H1 (cell line): Measurements from ENCODE around the gene TRIM68. TPM values are rescaled to one million over a fixed set of nuclear protein-coding genes. Genes with fewer than 3 reads are reported as not detected.

Experiments used
- CTCF ChIA-PET: fragments of 300-600 bp; sonication (Branson Sonifier 250); formaldehyde crosslinking; loops from one replicate; lab custom pipeline; 2021; ENCODE audit not compliant: partially characterized antibody; lab: Charles Lee
- POLR2A ChIA-PET: fragments of 300-600 bp; sonication (Branson Sonifier 250); formaldehyde crosslinking; loops from one replicate; lab custom pipeline; 2021; ENCODE audit warnings: inconsistent platforms; ENCODE audit not compliant: partially characterized antibody; lab: Charles Lee
- DNase-seq, 2 experiments: peaks; one replicate each; pipeline versions ENCODE4 v3.0.0 to v3.0.0-alpha.2; 2010 to 2022; ENCODE audit warnings: low spot score in 2 of 2, low read depth in 1 of 2, mixed read lengths in 1 of 2
- FAIRE-seq: peaks from 2 replicates; lab custom pipeline; 2011; peaks lifted over from hg19 to GRCh38; lab: Jason Lieb, UNC
- H2AFZ ChIP-seq: 2 replicates; pipeline ENCODE4 v1.8.1; 2012; ENCODE audit warnings: low read length, inconsistent platforms
- H2AK5ac ChIP-seq: 2 replicates; pipeline ENCODE4 v1.6.1; 2013; ENCODE audit warnings: low read depth, low read length
- H2BK120ac ChIP-seq: replicated peaks from 2 replicates; pipeline ENCODE3; 2013; ENCODE audit warnings: low read depth, low read length, inconsistent platforms
- H2BK12ac ChIP-seq: 2 replicates; pipeline ENCODE4 v1.6.1; 2013; ENCODE audit warnings: low read depth, low read length
- H2BK15ac ChIP-seq: 2 replicates; pipeline ENCODE4 v1.6.1; 2013; ENCODE audit warnings: low read length
- H2BK20ac ChIP-seq: 2 replicates; pipeline ENCODE4 v1.6.1; 2013; ENCODE audit warnings: low read length
- H2BK5ac ChIP-seq: 2 replicates; pipeline ENCODE4 v1.6.1; 2013; ENCODE audit warnings: low read depth, low read length
- H3K14ac ChIP-seq: 2 replicates; pipeline ENCODE4 v1.6.1; 2013; ENCODE audit warnings: inconsistent platforms; ENCODE audit not compliant: insufficient read length
- H3K18ac ChIP-seq: 2 replicates; pipeline ENCODE4 v1.6.1; 2013; ENCODE audit warnings: low read length; ENCODE audit errors: extremely low read depth
- H3K23ac ChIP-seq: 2 replicates; pipeline ENCODE4 v1.6.1; 2013; ENCODE audit warnings: inconsistent platforms; ENCODE audit not compliant: insufficient read length
- H3K23me2 ChIP-seq: 2 replicates; pipeline ENCODE4 v1.6.1; 2013; ENCODE audit warnings: low read depth, low read length
- H3K27ac ChIP-seq: 2 replicates; pipeline ENCODE4 v1.6.1; 2011; ENCODE audit warnings: low read depth, low read length, inconsistent platforms
- H3K27me3 ChIP-seq, 4 experiments: replicated peaks in 1 of 4; 1 replicate in 1 of 4; 2 replicates in 3 of 4; pipeline versions ENCODE4 v1.6.1 to v1.8.1; 2011 to 2013; ENCODE audit warnings: low read length in 3 of 4, mild to moderate bottlenecking in 3 of 4, inconsistent platforms in 2 of 4, mixed read lengths in 2 of 4, moderate library complexity in 1 of 4; ENCODE audit not compliant: control insufficient read depth in 3 of 4, insufficient read depth in 3 of 4; ENCODE audit errors: extremely low read depth in 1 of 4
- H3K36me3 ChIP-seq, 4 experiments: 2 replicates each; pipeline versions ENCODE4 v1.6.1 to v1.8.1; 2011 to 2013; ENCODE audit warnings: mild to moderate bottlenecking in 4 of 4, low read length in 3 of 4, moderate library complexity in 2 of 4, control low read depth in 1 of 4, inconsistent platforms in 1 of 4; ENCODE audit not compliant: insufficient read depth in 4 of 4, control insufficient read depth in 2 of 4
- H3K4ac ChIP-seq: replicated peaks from 2 replicates; pipeline ENCODE3; 2013; ENCODE audit warnings: low read length, low read depth, mixed read lengths, inconsistent platforms; ENCODE audit not compliant: insufficient read length
- H3K4me1 ChIP-seq, 4 experiments: replicated peaks in 1 of 4; 1 replicate in 1 of 4; 2 replicates in 3 of 4; pipeline versions ENCODE4 v1.6.1 to v1.8.1; 2011 to 2013; ENCODE audit warnings: low read length in 3 of 4, inconsistent platforms in 2 of 4, mixed read lengths in 1 of 4; ENCODE audit not compliant: insufficient read depth in 4 of 4, control insufficient read depth in 3 of 4
- H3K4me2 ChIP-seq, 2 experiments: 2 replicates each; pipeline versions ENCODE4 v1.6.1 to v1.8.1; 2011 to 2013; ENCODE audit warnings: low read depth in 2 of 2, low read length in 2 of 2, control low read depth in 1 of 2, inconsistent platforms in 1 of 2, mild to moderate bottlenecking in 1 of 2; ENCODE audit not compliant: insufficient read depth in 1 of 2
- H3K4me3 ChIP-seq, 4 experiments: fragments of 200-600, 300-600 bp in 1 of 4; sonication (generic), shearing (Covaris generic), sonication (Bioruptor Twin) in 1 of 4; 2 replicates each; pipeline versions ENCODE4 v1.5.1 to v1.8.1; 2011 to 2016; ENCODE audit warnings: low read length in 4 of 4, low read depth in 3 of 4, control low read depth in 2 of 4, inconsistent platforms in 2 of 4, mild to moderate bottlenecking in 2 of 4, mixed read lengths in 1 of 4, moderate library complexity in 1 of 4; ENCODE audit not compliant: insufficient read depth in 2 of 4; ENCODE audit errors: extremely low read depth in 1 of 4
- H3K56ac ChIP-seq: replicated peaks from 2 replicates; pipeline ENCODE3; 2013; ENCODE audit warnings: low read depth, mild to moderate bottlenecking, mixed read lengths, low read length, inconsistent platforms; ENCODE audit not compliant: insufficient read length
- H3K79me1 ChIP-seq: 2 replicates; pipeline ENCODE4 v1.6.1; 2013; ENCODE audit warnings: low read depth, low read length, control low read depth
- H3K79me2 ChIP-seq, 2 experiments: 2 replicates each; pipeline versions ENCODE4 v1.6.1 to v1.8.1; 2012 to 2013; ENCODE audit warnings: low read length in 2 of 2, mild to moderate bottlenecking in 2 of 2, inconsistent platforms in 1 of 2; ENCODE audit not compliant: insufficient read depth in 2 of 2, control insufficient read depth in 1 of 2
- H3K9ac ChIP-seq, 4 experiments: replicated peaks in 1 of 4; 1 replicate in 1 of 4; 2 replicates in 3 of 4; pipeline versions ENCODE4 v1.6.1 to v1.8.1; 2011 to 2013; ENCODE audit warnings: low read depth in 3 of 4, low read length in 3 of 4, control low read depth in 2 of 4, mild to moderate bottlenecking in 2 of 4, moderate library complexity in 2 of 4, inconsistent platforms in 1 of 4; ENCODE audit errors: extremely low read depth in 1 of 4
- H3K9me3 ChIP-seq, 2 experiments: 2 replicates each; pipeline versions ENCODE4 v1.6.1 to v1.8.1; 2012 to 2013; ENCODE audit warnings: mild to moderate bottlenecking in 2 of 2, moderate library complexity in 2 of 2, control low read depth in 1 of 2, inconsistent platforms in 1 of 2, low read depth in 1 of 2, low read length in 1 of 2, mixed read lengths in 1 of 2; ENCODE audit not compliant: insufficient read depth in 2 of 2
- H4K20me1 ChIP-seq, 2 experiments: replicated peaks in 1 of 2; 2 replicates each; pipeline versions ENCODE3 to v1.8.1; 2011 to 2013; ENCODE audit warnings: inconsistent platforms in 2 of 2, low read length in 2 of 2, mild to moderate bottlenecking in 1 of 2; ENCODE audit not compliant: insufficient read depth in 2 of 2, control insufficient read depth in 1 of 2
- H4K5ac ChIP-seq: 2 replicates; pipeline ENCODE4 v1.6.1; 2013; ENCODE audit warnings: low read length, low read depth, mixed read lengths, inconsistent platforms; ENCODE audit not compliant: insufficient read length
- H4K8ac ChIP-seq: 2 replicates; pipeline ENCODE4 v1.8.0; 2013; ENCODE audit warnings: mild to moderate bottlenecking, moderate library complexity, low read length, inconsistent platforms; ENCODE audit not compliant: insufficient read depth; ENCODE audit errors: extremely low read depth
- H4K91ac ChIP-seq: replicated peaks from 2 replicates; pipeline ENCODE3; 2013; ENCODE audit warnings: low read length, mixed read lengths, inconsistent platforms; ENCODE audit not compliant: insufficient read length
- BCL11A ChIP-seq, 2 experiments: IDR thresholded peaks; one replicate each; pipeline ENCODE4 v1.6.1; 2011; ENCODE audit warnings: low read depth in 2 of 2, low read length in 2 of 2, mild to moderate bottlenecking in 2 of 2
- CREB1 ChIP-seq: IDR thresholded peaks from 2 replicates; pipeline ENCODE4 v1.6.1; 2012; ENCODE audit warnings: inconsistent platforms
- GABPA ChIP-seq: IDR thresholded peaks from 2 replicates; pipeline ENCODE4 v1.6.1; 2011; ENCODE audit warnings: mild to moderate bottlenecking, low read length, moderate library complexity, borderline replicate concordance; ENCODE audit not compliant: insufficient read depth
- JUND ChIP-seq: IDR thresholded peaks from 2 replicates; pipeline ENCODE4 v1.6.1; 2011; ENCODE audit warnings: mild to moderate bottlenecking, improper control_type of control experiment, low read length
- SIN3A ChIP-seq, 2 experiments: IDR thresholded peaks in 1 of 2; conservative IDR thresholded peaks in 1 of 2; 2 replicates each; pipeline ENCODE4 v1.6.1; 2011 to 2012; ENCODE audit warnings: low read length in 2 of 2, improper control_type of control experiment in 1 of 2, low read depth in 1 of 2, mild to moderate bottlenecking in 1 of 2
- TCF12 ChIP-seq: IDR thresholded peaks from 2 replicates; pipeline ENCODE4 v1.6.1; 2011; ENCODE audit warnings: low read depth, mild to moderate bottlenecking, low read length
- TEAD4 ChIP-seq: IDR thresholded peaks from 2 replicates; pipeline ENCODE4 v1.6.1; 2012; ENCODE audit warnings: low read depth, low read length, inconsistent platforms, mixed read lengths
- YY1 ChIP-seq: IDR thresholded peaks from 2 replicates; pipeline ENCODE4 v1.6.1; 2011; ENCODE audit warnings: low read depth, mild to moderate bottlenecking, low read length
- WGBS, 2 experiments: shearing (Covaris generic) in 1 of 2; methylation state at CpG; one replicate each; pipeline versions ENCODE4 v1.1.6 to v1.1.7; 2013 to 2015; ENCODE audit warnings: low lambda C conversion rate in 2 of 2, mixed read lengths in 2 of 2, inconsistent platforms in 1 of 2, low coverage in 1 of 2, missing lambda C conversion rate in 1 of 2; ENCODE audit not compliant: insufficient replicate concordance in 2 of 2, insufficient coverage in 1 of 2, insufficient read length in 1 of 2; ENCODE audit errors: extremely low coverage in 1 of 2, missing lambda C conversion rate in 1 of 2; 5-methylcytosine and 5-hydroxymethylcytosine counted together
- polyA plus RNA-seq, 7 experiments: library from polyadenylated mRNA; depleted of rRNA in 3 of 7; stranded (reverse) in 5 of 7; unstranded in 2 of 7; fragments of >200 nt in 5 of 7; fragments of 200-250 nt in 2 of 7; gene quantifications; 1 replicate in 5 of 7; 2 replicates in 1 of 7; 4 replicates in 1 of 7; pipeline versions ENCODE4 v1.2.1 to v1.2.3, GENCODE V29; 2011 to 2013; ENCODE audit warnings: missing spikeins in 2 of 7, mixed read lengths in 2 of 7
- total RNA-seq: library from RNA; stranded (reverse); fragmentation: NEBNext Ultra II Directional; extraction: Animal tissue kit (Norgen Biotek cat#: 25700); gene quantifications from 2 replicates; pipeline ENCODE4 v1.2.1, GENCODE V29; 2021
- TF ChIP-seq, protein P1 (sequence below), 3 experiments: IDR thresholded peaks; 1 replicate in 2 of 3; 2 replicates in 1 of 3; pipeline versions ENCODE4 v1.5.1 to v1.6.1; 2011; ENCODE audit warnings: low read length in 3 of 3, mild to moderate bottlenecking in 3 of 3, inconsistent platforms in 2 of 3, low read depth in 1 of 3, moderate library complexity in 1 of 3; ENCODE audit not compliant: insufficient read depth in 1 of 3; ENCODE audit errors: control extremely low read depth in 1 of 3

The TRIM68 gene
- total and polyA plus RNA-seq, 2 of the 8 experiments (the other 6 are each of a cell fraction or from before 2014, with no cell fraction given), result 3.4 to 5.7 TPM

DNA sequence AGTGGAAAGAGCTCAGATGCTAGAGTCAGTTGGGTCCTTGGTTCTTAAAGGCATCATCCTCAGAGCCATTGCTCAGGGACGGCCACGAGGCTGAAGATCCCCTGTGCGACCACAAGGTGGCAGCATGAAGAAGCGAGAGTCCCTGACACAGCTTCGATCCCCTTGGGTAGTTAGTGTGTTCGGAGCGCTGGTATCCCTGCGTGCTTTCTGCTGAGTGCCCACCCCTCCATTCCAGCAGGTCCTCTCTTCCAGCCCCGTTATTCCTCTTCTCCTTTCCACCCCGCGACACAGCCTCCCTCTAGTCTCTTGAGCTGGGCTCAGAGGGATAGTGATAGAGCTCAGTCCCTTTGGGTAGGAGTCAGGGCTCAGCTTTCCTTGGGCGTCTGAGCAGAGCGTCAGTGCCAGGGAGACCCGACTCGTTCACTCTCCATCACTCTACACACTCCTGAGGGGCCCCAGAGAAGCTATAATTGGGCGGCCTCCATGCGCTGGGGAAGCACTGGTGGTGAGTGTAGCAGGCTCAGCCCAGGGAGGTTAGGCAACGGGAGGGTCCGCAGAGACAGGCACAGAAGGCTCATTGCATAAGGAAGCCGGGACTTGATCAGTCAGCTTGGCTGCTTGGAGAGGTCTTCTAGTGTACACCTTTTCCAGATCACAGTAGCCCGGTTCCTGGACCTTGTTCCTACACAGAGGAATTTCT lies 29.1 kb upstream of the TRIM68 start, which contains the start of gene OR51D1:
Gene OR51D1, plus strand, starts transcription at position 516 of the 700 bp plus-strand sequence. CDS start 2,314 bp downstream, outside the sequence.
- Histone ChIP-seq H4K91ac (no peak within 1 kb of the TSS), H4K5ac (no peak within 1 kb of the TSS), H2BK15ac (no peak within 1 kb of the TSS), H2AFZ (peak within 1 kb of the TSS; percentile 95; the same call in 1 of the 2 replicates), H3K23ac (no peak within 1 kb of the TSS), H3K9me3 (no peaks in the 10 kb centered on the region; a peak in 1 of 4 replicates), H3K4me2 (peak within 1 kb of the TSS; percentile 3 to 56; a peak in 3 of 4 replicates), H3K27ac (no peak within 1 kb of the TSS), H2BK20ac (no peak within 1 kb of the TSS), H2BK5ac (no peak within 1 kb of the TSS), H3K27me3 (peaks cover 0 to 7% (median 4%) of the 10 kb centered on the region in 4 experiments; a peak in 5 of 7 replicates), H3K9ac (no peak within 1 kb of the TSS), H2BK12ac (no peak within 1 kb of the TSS), H3K18ac (no peak within 1 kb of the TSS; the same call in 1 of the 2 replicates), H3K4me1 (no peaks in the 10 kb centered on the region), H3K79me1 (no peaks in the 10 kb centered on the region), H3K36me3 (no peaks in the 10 kb centered on the region), H3K4ac (no peak within 1 kb of the TSS), H2BK120ac (no peak within 1 kb of the TSS), H4K20me1 (no peaks in the 10 kb centered on the region), H3K56ac (no peak within 1 kb of the TSS), H3K23me2 (no peaks in the 10 kb centered on the region), H3K14ac (no peak within 1 kb of the TSS), H2AK5ac (no peak within 1 kb of the TSS), H3K79me2 (no peaks in the 10 kb centered on the region), H4K8ac (no peak within 1 kb of the TSS), H3K4me3 (0 out of 8 replicates have a peak within 1 kb of the TSS, but pooled peaks of 1 of the 4 experiments have one; percentile 24)
- WGBS, 2 experiments, result 48% methylated on average over 21 of the region's 21 CpGs; no CpG with 5 or more reads in 1 of the 2 experiments
- FAIRE-seq (peak; percentile 88), DNase-seq (peak; percentile 33 to 86)
- ChIA-PET POLR2A (interaction anchor here (0.5 kb wide), 1 partner anchor 113 kb away, joined by 3 read pairs; no protein-coding TSS in a partner anchor), CTCF (interaction anchor here (0.6 to 5.2 kb wide), 75 partner anchors 11 to 1254 kb away, joined by 3 to 83 read pairs (median 4); partner anchors contain the start of genes MMP26 and OR51G2)
- TF ChIP-seq, protein P1, sequence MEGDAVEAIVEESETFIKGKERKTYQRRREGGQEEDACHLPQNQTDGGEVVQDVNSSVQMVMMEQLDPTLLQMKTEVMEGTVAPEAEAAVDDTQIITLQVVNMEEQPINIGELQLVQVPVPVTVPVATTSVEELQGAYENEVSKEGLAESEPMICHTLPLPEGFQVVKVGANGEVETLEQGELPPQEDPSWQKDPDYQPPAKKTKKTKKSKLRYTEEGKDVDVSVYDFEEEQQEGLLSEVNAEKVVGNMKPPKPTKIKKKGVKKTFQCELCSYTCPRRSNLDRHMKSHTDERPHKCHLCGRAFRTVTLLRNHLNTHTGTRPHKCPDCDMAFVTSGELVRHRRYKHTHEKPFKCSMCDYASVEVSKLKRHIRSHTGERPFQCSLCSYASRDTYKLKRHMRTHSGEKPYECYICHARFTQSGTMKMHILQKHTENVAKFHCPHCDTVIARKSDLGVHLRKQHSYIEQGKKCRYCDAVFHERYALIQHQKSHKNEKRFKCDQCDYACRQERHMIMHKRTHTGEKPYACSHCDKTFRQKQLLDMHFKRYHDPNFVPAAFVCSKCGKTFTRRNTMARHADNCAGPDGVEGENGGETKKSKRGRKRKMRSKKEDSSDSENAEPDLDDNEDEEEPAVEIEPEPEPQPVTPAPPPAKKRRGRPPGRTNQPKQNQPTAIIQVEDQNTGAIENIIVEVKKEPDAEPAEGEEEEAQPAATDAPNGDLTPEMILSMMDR (IDR thresholded peaks at IDR 0.05; ENCODE audit: control extremely low read depth in 1 of 3, insufficient read depth in 1 of 3, low read depth in 1 of 3, low read length in 3 of 3), result peak; percentile 88 to 99 (median 92)
- TF ChIP-seq YY1 (0 out of 2 replicates have a peak, but pooled peaks have one; percentile 18), JUND (no peak), TCF12 (no peak), TEAD4 (peak; percentile 53; the same call in 1 of the 2 replicates), SIN3A (conservative IDR thresholded peaks at IDR 0.05 in 1 of 2, IDR thresholded peaks at IDR 0.05 in 1 of 2; ENCODE audit: low read depth in 1 of 2, low read length in 2 of 2) (no peak), BCL11A (IDR thresholded peaks at IDR 0.05; ENCODE audit: low read depth in 2 of 2, low read length in 2 of 2) (no peak), GABPA (0 out of 2 replicates have a peak, but pooled peaks have one; percentile 19), CREB1 (peak; percentile 39)
